ENCODE results near the gene FSTL5.

FSTL5 gene

DNA sequence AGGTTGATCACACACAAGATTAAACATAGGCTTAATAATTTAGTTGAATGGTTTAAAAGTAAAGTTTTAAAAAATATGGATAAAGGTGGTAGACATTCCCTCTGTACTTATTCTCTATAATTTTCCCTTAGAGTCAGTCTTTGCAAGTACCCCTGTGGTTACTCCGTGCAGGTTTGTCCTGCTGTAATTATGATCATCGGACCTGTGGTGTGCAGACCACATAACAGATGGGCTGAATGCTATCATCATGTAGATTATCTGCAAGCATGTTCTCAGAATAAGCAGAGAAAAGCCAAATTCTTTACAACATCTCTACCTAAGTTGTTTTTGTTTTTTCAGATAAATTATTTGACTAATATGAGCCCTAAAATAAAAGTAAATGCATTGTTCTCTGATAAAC, 146.8 kb downstream of the FSTL5 start:
- Histone ChIP-seq H3K27ac (ENCODE audit: low read length) (no peak overlapping the region), H3K36me3 (ENCODE audit: insufficient read depth, low read length) (no peaks in the 10 kb centered on the region), H3K4me1 (ENCODE audit: insufficient read depth, low read length) (no peaks in the 10 kb centered on the region), H3K4me2 (ENCODE audit: insufficient read depth, low read length) (no peak overlapping the region), H3K79me2 (ENCODE audit: insufficient read depth, low read length) (no peaks in the 10 kb centered on the region), H4K20me1 (ENCODE audit: insufficient read depth, low read length) (no peaks in the 10 kb centered on the region), H3K9ac (ENCODE audit: low read depth, low read length) (no peak overlapping the region), H3K27me3 (ENCODE audit: insufficient read depth, low read length, poor library complexity) (no peaks in the 10 kb centered on the region), H3K9me3 (ENCODE audit: insufficient read depth, low read length, severe bottlenecking) (no peaks in the 10 kb centered on the region), H2AFZ (ENCODE audit: low read depth, low read length) (no peak overlapping the region), H3K4me3 (ENCODE audit: low read depth in 1 of 2, low read length in 2 of 2) (no peak overlapping the region)
- ATAC-seq (ENCODE audit: insufficient read depth, low read depth) (no peak), DNase-seq (no peak)
- TF ChIP-seq, protein P1, sequence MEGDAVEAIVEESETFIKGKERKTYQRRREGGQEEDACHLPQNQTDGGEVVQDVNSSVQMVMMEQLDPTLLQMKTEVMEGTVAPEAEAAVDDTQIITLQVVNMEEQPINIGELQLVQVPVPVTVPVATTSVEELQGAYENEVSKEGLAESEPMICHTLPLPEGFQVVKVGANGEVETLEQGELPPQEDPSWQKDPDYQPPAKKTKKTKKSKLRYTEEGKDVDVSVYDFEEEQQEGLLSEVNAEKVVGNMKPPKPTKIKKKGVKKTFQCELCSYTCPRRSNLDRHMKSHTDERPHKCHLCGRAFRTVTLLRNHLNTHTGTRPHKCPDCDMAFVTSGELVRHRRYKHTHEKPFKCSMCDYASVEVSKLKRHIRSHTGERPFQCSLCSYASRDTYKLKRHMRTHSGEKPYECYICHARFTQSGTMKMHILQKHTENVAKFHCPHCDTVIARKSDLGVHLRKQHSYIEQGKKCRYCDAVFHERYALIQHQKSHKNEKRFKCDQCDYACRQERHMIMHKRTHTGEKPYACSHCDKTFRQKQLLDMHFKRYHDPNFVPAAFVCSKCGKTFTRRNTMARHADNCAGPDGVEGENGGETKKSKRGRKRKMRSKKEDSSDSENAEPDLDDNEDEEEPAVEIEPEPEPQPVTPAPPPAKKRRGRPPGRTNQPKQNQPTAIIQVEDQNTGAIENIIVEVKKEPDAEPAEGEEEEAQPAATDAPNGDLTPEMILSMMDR (IDR thresholded peaks at IDR 0.05; ENCODE audit: borderline replicate concordance, extremely low read depth, low read length, poor library complexity, severe bottlenecking): no peak
- TF ChIP-seq EZH2 (IDR thresholded peaks at IDR 0.05; ENCODE audit: borderline replicate concordance, low read depth, low read length, severe bottlenecking): no peak

DNA sequence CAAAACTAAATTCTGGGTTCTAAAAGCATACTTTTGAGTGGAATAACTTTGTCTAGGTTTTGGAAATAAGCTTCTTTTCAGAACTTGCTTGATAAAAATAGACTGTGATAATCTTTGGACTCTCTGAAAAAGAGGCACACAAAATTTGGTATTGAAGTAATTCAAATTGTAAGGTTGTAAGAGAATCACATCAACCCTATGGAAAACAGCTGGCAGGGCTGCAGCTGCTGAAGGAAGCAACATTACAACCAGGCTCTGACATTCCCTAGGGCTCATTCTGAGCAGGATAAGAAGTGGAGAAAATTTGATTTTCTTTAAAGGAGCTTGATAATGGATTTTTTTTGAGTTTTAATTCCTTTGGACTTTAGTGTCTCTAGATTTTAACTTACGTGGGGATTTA, 147.6 kb downstream of the FSTL5 start:
- H3K36me3 ChIP-seq (ENCODE audit: insufficient read depth, low read length): no peaks in the 10 kb centered on the region
- DNase-seq (no peak), ATAC-seq (ENCODE audit: insufficient read depth, low read depth) (no peak)
- no peak overlapping the region for H3K27ac ChIP-seq (ENCODE audit: low read length)
- TF ChIP-seq EZH2 (IDR thresholded peaks at IDR 0.05; ENCODE audit: borderline replicate concordance, low read depth, low read length, severe bottlenecking): no peak
- TF ChIP-seq, protein P1 (IDR thresholded peaks at IDR 0.05; ENCODE audit: borderline replicate concordance, extremely low read depth, low read length, poor library complexity, severe bottlenecking): no peak
- no peaks in the 10 kb centered on the region for H3K79me2 ChIP-seq (ENCODE audit: insufficient read depth, low read length)
- no peaks in the 10 kb centered on the region for H3K4me1 ChIP-seq (ENCODE audit: insufficient read depth, low read length)
- no peaks in the 10 kb centered on the region for H4K20me1 ChIP-seq (ENCODE audit: insufficient read depth, low read length)
- no peak overlapping the region for H3K9ac ChIP-seq (ENCODE audit: low read depth, low read length)
- no peaks in the 10 kb centered on the region for H3K9me3 ChIP-seq (ENCODE audit: insufficient read depth, low read length, severe bottlenecking)
- no peak overlapping the region for H3K4me3 ChIP-seq (ENCODE audit: low read depth in 1 of 2, low read length in 2 of 2)
- no peaks in the 10 kb centered on the region for H3K27me3 ChIP-seq (ENCODE audit: insufficient read depth, low read length, poor library complexity)
- no peak overlapping the region for H3K4me2 ChIP-seq (ENCODE audit: insufficient read depth, low read length)
- H2AFZ ChIP-seq (ENCODE audit: low read depth, low read length): no peak overlapping the region

DNA sequence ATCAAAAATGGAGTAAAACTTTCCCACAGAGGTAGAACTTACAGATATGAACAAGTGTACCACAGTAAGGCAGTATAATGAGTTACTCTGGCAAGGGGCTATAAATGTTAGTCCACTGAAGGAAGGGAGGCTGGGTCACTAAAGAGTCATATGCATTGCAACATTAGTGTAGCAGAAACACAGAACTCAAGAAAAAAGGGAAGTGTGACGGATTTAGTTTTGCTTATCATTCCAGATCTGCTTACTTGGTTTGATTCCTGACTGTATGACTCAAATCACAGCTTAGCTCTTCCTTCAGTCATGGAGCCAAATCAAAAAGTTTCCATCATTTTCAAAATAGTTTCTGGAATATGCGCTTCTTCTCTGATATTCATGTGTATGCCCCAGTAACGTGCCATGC, 148.7 kb downstream of the FSTL5 start:
- no peaks in the 10 kb centered on the region for H4K20me1 ChIP-seq (ENCODE audit: insufficient read depth, low read length)
- H3K79me2 ChIP-seq (ENCODE audit: insufficient read depth, low read length): no peaks in the 10 kb centered on the region
- ATAC-seq (ENCODE audit: insufficient read depth, low read depth) (no peak), DNase-seq (no peak)
- H3K27ac ChIP-seq (ENCODE audit: low read length): no peak overlapping the region
- H3K27me3 ChIP-seq (ENCODE audit: insufficient read depth, low read length, poor library complexity): no peaks in the 10 kb centered on the region
- H3K4me3 ChIP-seq (ENCODE audit: low read depth in 1 of 2, low read length in 2 of 2): no peak overlapping the region
- TF ChIP-seq, protein P1 (IDR thresholded peaks at IDR 0.05; ENCODE audit: borderline replicate concordance, extremely low read depth, low read length, poor library complexity, severe bottlenecking): no peak
- TF ChIP-seq EZH2 (IDR thresholded peaks at IDR 0.05; ENCODE audit: borderline replicate concordance, low read depth, low read length, severe bottlenecking): no peak
- no peak overlapping the region for H3K9ac ChIP-seq (ENCODE audit: low read depth, low read length)
- H3K4me2 ChIP-seq (ENCODE audit: insufficient read depth, low read length): no peak overlapping the region
- no peak overlapping the region for H2AFZ ChIP-seq (ENCODE audit: low read depth, low read length)
- H3K36me3 ChIP-seq (ENCODE audit: insufficient read depth, low read length): no peaks in the 10 kb centered on the region
- H3K9me3 ChIP-seq (ENCODE audit: insufficient read depth, low read length, severe bottlenecking): no peaks in the 10 kb centered on the region
- no peaks in the 10 kb centered on the region for H3K4me1 ChIP-seq (ENCODE audit: insufficient read depth, low read length)

DNA sequence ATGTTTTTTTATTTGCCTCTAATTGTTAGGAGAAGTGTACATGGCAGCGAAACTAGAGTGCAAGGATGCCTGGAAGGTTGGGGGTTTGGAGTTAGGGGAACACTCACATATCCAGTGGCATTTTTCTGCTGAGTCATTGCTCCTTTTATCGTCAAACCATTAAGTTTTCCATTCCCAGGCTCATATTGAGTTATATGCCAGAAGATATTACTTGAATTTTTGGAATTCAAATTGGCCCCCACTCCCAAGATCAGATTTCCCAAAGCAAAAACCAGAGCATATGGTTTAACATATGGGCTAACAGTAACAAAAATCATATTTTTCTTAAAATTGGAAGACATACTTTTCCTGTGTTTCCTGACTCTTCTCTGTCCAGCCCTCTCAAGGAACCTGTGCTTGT, 152.7 kb downstream of the FSTL5 start:
- H3K36me3 ChIP-seq (ENCODE audit: insufficient read depth, low read length): no peaks in the 10 kb centered on the region
- no peaks in the 10 kb centered on the region for H3K9me3 ChIP-seq (ENCODE audit: insufficient read depth, low read length, severe bottlenecking)
- no peak overlapping the region for H2AFZ ChIP-seq (ENCODE audit: low read depth, low read length)

More for the DNA sequence above, 152.7 kb downstream of the FSTL5 start:
- Histone ChIP-seq H3K4me2 (ENCODE audit: insufficient read depth, low read length) (no peak overlapping the region), H3K9ac (ENCODE audit: low read depth, low read length) (no peak overlapping the region), H4K20me1 (ENCODE audit: insufficient read depth, low read length) (no peaks in the 10 kb centered on the region), H3K27me3 (ENCODE audit: insufficient read depth, low read length, poor library complexity) (no peaks in the 10 kb centered on the region), H3K4me3 (ENCODE audit: low read depth in 1 of 2, low read length in 2 of 2) (no peak overlapping the region), H3K79me2 (ENCODE audit: insufficient read depth, low read length) (no peaks in the 10 kb centered on the region), H3K27ac (ENCODE audit: low read length) (no peak overlapping the region), H3K4me1 (ENCODE audit: insufficient read depth, low read length) (no peaks in the 10 kb centered on the region)
- TF ChIP-seq EZH2 (IDR thresholded peaks at IDR 0.05; ENCODE audit: borderline replicate concordance, low read depth, low read length, severe bottlenecking): no peak
- TF ChIP-seq, protein P1 (IDR thresholded peaks at IDR 0.05; ENCODE audit: borderline replicate concordance, extremely low read depth, low read length, poor library complexity, severe bottlenecking): no peak
- DNase-seq (no peak), ATAC-seq (ENCODE audit: insufficient read depth, low read depth) (no peak)

Measured in DND-41 (cell line).